Measurements from ENCODE around the gene ABHD18.
"Not testable (repeated sequence)": the region's sequence is repeated elsewhere in the genome, so short reads cannot be mapped to it uniquely, and the experiment has no call there.

Gene ABHD18

GRCh38 chr4:127965062-127965802 is at the start of gene ABHD18, which contains the start of gene MFSD8:
Gene ABHD18 (plus strand): TSS chr4:127965406. CDS start chr4:127982956, 17,550 bp downstream.
Gene MFSD8 (minus strand): TSS chr4:127965173. CDS start chr4:127965133, 40 bp downstream.
- in situ Hi-C loops (cut with HindIII; ENCODE audit: low sequenced_read_pairs), result no loop called here

DNA sequence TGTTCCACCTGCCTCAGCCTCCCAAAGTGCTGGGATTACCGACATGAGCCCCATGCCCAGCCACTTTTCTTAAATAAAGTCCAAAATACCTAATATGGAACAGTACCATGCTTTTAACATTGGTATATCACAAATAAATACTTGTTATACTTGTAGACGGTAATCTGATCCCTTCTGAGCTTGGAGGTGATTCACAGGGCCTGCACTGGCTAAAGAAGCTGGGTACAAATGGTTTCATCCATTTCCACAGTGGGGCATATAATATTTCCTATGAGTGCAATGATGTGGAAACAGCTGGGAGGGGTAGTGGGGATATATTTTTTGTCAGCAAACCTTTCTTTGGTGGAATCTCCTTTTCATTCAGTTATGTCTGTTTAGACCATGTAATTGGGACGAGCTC is 48.7 kb upstream of the ABHD18 start:
- in situ Hi-C loops (cut with HindIII; ENCODE audit: low sequenced_read_pairs), result no loop called here

DNA sequence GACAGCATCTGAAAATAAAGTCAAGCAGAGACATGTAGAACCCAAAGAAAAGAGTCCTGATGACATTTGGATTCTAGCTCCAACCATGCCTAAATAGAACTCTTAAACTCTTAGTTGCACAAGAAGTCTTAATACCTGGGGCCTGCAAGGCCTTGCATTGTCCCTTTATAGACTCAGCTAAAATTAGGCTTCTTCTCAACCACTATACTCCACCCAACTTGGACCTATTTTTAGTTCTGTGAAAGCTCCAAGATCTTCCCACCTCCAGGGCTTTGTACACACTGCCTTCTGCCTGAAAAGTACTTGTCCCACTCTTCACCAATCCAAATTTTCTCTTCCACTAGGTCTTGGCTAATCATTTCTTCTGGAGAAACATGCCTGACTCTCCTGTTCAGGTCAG is 48.1 kb upstream of the ABHD18 start:
- in situ Hi-C loops (cut with HindIII; ENCODE audit: low sequenced_read_pairs), result no loop called here

- in situ Hi-C loops (cut with HindIII; ENCODE audit: low sequenced_read_pairs), result no loop called here
Measured at GRCh38 chr4:127920521-127920920, 44.7 kb upstream of the ABHD18 start.

DNA sequence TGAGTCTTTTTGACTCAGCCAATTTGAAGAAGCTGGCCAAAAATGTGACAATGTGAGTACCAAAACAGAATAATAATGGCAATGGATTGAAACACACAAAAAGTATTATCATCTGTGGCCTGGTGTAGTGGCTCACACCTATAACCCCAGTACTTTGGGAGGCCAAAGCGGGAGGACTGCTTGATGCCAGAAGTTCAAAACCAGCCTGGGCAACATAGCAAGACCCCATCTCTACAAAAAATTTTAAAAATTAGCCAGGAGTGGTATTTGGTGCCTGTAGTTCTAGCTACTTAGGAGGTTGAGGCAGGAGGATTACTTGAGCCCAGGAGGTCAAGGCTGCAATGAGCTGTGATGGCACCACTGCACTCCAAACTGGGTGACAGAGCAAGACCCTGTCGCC is 43.0 kb upstream of the ABHD18 start:
- in situ Hi-C loops (cut with HindIII; ENCODE audit: low sequenced_read_pairs), result no loop called here

- in situ Hi-C loops (cut with HindIII; ENCODE audit: low sequenced_read_pairs), result not testable (repeated sequence)
Measured at GRCh38 chr4:127925720-127926119, 39.5 kb upstream of the ABHD18 start.

GRCh38 chr4:127930175-127930574 is 35.0 kb upstream of the ABHD18 start:
- in situ Hi-C loops (cut with HindIII; ENCODE audit: low sequenced_read_pairs), result no loop called here

DNA sequence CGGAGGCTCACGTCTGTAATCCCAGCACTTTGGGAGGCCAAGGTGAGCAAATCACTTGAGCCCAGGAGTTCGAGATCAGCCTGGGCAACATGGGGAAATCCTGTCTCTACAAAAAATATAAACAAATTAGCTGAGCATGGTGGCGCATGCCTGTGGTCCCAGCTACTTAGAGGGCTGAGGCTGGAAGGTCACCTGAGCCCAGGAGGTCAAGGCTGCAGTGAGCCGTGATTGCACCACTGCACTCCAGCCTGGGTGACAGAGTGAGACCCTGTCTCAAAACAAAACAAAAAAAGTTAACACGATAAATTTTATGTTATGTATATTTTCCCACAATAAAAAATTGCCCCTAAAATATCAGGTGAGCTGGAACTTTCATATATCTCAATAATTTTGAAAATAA is 33.4 kb upstream of the ABHD18 start:
- in situ Hi-C loops (cut with HindIII; ENCODE audit: low sequenced_read_pairs), result not testable (repeated sequence)

GRCh38 chr4:127936974-127937373 is 28.2 kb upstream of the ABHD18 start:
- in situ Hi-C loops (cut with HindIII; ENCODE audit: low sequenced_read_pairs), result no loop called here

GRCh38 chr4:127957105-127957504 is 8.1 kb upstream of the ABHD18 start:
- in situ Hi-C loops (cut with HindIII; ENCODE audit: low sequenced_read_pairs), result no loop called here

GRCh38 chr4:127959794-127960193 is 5.4 kb upstream of the ABHD18 start:
- in situ Hi-C loops (cut with HindIII; ENCODE audit: low sequenced_read_pairs), result no loop called here

DNA sequence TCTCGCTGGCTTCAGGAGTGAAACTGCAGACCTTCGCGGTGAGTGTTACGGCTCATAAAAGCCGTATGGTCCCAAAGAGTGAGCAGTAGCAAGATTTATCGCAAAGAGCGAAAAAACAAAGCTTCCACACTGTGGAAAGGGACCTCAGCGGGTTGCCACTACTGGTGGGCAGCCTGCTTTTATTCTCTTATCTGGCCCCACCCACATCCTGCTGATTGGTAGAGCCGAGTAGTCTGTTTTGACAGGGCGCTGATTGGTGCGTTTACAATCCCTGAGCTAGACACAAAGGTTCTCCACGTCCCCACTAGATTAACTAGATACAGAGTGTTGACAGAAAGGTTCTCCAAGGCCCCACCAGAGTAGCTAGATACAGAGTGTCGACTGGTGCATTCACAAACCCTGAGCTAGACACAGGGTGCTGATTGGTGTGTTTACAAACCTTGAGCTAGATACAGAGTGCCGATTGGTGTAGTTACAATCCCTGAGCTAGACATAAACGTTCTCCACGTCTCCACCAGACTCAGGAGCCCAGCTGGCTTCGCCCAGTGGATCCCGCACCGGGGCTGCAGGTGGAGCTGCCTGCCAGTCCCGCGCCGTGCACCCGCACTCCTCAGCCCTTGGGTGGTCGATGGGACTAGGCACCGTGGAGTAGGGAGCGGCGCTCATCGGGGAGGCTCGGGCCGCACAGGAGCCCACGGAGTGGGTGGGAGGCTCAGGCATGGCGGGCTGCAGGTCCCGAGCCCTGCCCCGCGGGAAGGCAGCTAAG is 1.4 kb upstream of the ABHD18 start:
- in situ Hi-C loops (cut with HindIII; ENCODE audit: low sequenced_read_pairs), result not testable (repeated sequence)

DNA sequence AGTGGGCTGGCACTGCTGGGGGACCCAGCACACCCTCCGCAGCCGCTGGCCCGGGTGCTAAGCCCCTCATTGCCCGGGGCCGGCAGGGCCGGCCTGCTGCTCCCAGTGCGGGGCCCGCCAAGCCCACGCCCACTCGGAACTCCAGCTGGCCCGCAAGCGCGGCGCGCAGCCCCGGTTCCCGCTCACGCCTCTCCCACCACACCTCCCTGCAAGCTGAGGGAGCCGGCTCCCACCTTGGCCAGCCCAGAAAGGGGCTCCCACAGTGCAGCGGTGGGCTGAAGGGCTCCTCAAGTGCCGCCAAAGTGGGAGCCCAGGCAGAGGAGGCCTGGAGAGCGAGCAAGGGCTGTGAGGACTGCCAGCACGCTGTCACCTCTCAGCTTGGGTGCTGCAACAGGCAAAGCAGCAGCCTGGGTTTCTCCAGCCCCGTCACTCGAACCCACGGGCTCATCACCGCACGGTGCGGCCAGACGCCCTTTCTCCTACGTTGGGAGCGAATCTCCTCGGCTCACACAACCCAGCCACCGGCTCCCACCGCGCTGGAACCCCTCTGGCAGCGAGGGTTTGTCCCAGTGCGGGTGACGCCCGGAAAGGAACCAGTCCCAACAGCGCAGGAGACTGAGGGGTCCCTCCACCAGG is 662 bp upstream of the ABHD18 start:
- in situ Hi-C loops (cut with HindIII; ENCODE audit: low sequenced_read_pairs), result not testable (repeated sequence)

- in situ Hi-C loops (cut with HindIII; ENCODE audit: low sequenced_read_pairs), result no loop called here
Measured at GRCh38 chr4:127965803-127966175, 583 bp downstream of the ABHD18 start.

GRCh38 chr4:127967141-127967775 is 2.1 kb downstream of the ABHD18 start:
- in situ Hi-C loops (cut with HindIII; ENCODE audit: low sequenced_read_pairs), result no loop called here

DNA sequence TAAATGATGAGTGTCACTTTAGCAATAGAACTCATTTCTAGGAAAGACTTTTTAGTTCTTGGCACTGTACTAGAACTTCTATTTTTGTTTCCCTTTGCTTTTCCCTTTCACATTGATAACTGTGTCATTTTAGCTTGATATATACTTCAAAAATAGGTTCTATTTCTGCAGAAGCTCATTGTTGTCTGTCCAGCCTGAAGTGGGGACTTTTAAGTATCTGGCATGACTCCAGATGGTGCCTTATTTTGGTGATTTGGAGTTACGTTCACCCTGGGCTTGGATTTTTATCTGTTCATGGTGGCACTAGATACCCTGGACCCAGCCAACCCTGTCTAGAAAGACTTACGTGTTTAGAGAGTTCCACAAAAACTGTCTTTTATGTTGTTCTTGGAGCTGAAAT is 3.4 kb downstream of the ABHD18 start:
- in situ Hi-C loops (cut with HindIII; ENCODE audit: low sequenced_read_pairs), result no loop called here

GRCh38 chr4:127970925-127971324 is 5.7 kb downstream of the ABHD18 start:
- in situ Hi-C loops (cut with HindIII; ENCODE audit: low sequenced_read_pairs), result not testable (repeated sequence)

DNA sequence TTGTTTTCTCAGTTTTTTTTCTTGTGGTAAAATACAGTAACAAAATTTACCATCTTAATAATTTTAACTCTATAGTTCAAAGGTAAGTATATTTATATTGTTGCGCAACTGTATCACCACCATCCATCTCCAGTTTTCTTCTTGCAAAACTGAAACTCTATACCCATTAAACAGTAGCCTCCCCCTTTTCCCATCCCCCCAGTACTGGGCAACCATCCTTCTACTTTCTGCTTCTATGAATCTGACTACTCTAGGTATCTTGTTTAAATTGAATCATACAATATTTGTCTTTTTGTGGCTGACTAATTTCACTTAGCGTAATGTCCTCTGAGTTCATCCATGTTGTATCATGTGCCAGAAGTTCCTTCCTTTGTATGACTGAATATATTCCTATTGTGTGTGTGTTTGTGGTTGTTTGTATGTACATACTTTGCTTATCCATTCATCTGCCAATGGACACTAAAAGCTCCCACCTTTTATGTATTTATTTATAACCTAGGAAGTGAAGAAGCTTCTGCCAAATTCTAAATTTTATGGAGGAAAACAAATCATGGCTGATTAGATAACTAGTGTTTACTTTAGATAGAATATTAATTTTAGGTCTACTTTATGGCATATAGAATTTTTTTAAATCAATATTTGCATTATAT is 10.0 kb downstream of the ABHD18 start:
- in situ Hi-C loops (cut with HindIII; ENCODE audit: low sequenced_read_pairs), result no loop called here

DNA sequence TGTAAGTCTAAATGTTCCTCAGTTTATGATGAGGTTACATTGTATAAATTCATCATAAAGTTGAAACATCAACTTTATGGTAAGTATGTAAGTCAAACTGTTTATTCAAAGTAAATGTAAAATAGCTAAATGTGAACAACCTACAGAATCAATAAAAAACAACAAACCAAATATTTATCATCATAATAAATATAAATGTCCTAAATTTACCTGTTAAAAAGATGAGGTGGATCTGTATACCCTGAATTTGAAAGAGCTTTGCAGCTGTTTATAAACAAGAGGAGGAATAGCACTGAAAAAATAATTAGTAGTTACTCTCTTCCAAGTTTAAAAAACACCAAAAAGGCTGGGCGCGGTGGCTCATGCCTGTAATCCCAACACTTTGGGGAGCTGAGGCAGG is 13.7 kb downstream of the ABHD18 start:
- in situ Hi-C loops (cut with HindIII; ENCODE audit: low sequenced_read_pairs), result no loop called here

DNA sequence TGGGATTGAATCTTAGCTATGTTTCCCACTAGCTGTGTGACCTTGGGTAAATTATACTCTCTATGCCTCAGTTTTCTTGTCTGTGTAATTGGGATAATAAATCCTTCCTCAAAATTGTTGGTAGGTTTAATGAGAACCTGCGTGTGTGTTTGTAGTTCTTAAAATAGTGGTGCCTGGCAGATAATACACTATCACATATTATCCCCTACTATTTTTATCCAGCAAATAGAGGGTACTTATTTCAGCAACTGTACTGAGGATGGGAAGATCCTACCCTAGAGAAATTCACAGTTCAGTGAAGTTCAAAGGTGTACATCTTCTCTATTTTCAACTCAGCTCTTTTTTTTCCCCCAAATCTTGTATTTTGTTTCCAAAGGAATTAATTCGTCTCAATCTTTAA is 17.2 kb downstream of the ABHD18 start:
- in situ Hi-C loops (cut with HindIII; ENCODE audit: low sequenced_read_pairs), result no loop called here

DNA sequence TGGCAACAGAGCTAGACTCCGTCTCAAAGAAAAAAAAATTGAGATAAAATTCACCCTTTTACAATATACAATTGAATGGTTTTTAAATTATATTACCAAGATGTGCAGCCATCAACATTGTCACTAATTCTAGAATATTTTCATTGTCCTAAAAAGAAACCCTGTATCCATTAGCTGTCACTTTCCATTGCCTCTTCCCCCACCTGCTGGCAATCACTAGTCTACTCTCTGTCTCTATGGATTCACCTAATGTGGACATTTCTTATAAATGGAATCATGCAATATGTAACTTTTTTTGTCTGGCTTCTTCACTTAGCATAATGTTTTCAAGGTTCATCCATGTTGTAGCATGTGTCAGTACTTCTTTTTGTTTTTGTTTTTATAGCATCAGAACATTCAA is 20.8 kb downstream of the ABHD18 start:
- in situ Hi-C loops (cut with HindIII; ENCODE audit: low sequenced_read_pairs), result no loop called here

All from endothelial cell of hepatic sinusoid (primary cell).